Stimulated activated CD4-positive, alpha-beta T cell treated with anti-CD3 and anti-CD28 coated beads, TNF-alpha, amount 100 ng/mL, for 4 hours (primary cell): ENCODE data around the gene CHMP5.

ENCODE experiments used
- DNase-seq, 3 experiments: peaks; one replicate each; pipeline ENCODE4 v3.0.0-alpha.2; 2020; ENCODE audit warnings: low read depth in 3 of 3

Gene CHMP5

DNA sequence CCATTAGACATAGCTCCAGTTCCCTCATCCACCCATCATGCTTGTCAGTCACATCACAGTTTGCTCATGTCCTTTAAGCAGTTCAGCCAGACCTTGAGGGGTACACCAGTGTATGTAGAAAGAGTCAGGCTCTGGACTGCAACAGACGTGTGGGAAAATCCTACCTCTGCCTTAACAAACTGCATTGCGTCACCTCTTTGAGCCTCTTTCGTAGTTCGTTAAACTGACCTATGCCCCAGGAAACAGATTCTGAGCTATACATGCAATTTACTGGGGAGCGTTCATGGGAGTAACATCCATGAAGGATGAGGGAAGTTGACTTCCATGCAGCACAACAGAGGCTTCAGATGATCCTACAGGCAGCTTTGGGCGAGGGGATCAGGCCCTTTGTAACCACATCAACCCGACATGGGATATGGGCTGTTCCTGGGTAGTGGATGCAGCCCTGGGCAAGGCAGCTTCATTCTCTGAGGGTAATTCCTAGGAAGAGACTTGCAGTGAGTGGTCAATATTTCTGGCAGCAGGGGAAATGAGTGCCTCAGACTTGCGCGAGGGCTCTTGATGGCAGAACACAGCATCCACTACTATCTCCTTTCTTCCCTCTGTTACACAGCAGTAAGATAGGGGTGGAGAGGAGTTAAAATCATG is 20.6 kb upstream of the CHMP5 start:
- no peak for DNase-seq

DNA sequence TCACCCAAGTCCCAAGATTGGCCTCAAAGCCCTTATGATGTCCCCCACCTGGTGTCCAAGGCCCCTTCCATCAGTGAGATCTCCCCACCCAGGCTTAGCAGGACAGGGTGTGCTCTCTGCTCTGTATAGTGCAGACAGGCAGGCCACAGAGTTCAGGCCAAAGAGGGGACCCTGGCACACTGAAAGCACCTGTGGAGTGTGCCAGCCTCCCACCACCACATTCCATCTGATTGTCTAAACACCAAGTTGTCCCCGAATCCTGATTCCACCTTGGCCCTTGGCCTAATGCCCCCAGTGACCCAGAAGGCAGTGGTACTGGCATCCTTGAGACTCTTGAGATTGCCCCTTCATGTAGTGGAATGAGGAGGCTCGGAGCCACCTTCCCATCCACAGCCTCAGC is 19.5 kb upstream of the CHMP5 start:
- no peak for DNase-seq

DNA sequence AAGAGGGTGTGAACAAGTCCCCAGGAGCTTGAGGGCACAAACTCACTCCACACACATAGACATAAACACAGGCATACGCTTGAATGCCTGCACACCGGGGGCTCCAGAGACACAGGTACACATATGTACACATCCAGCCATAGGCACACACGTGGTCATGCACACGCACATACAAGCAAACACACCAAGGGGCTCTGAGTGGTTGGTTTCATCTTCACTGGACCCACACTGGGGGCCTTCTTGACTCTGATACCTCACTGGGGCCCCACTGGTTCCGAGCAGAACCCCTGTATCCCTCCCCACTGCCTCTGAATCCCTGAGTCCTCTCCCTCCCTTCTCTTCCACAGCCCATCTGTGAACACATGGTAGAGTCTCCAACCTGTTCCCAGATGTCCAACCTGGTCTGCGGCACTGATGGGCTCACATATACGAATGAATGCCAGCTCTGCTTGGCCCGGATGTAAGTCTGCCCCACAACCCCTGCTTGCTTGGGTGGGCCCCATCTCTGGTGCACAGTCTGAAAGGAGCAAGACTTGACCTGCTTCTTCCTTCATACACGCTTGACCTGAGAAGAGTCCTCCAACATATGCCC is 18.5 kb upstream of the CHMP5 start:
- no peak for DNase-seq

DNA sequence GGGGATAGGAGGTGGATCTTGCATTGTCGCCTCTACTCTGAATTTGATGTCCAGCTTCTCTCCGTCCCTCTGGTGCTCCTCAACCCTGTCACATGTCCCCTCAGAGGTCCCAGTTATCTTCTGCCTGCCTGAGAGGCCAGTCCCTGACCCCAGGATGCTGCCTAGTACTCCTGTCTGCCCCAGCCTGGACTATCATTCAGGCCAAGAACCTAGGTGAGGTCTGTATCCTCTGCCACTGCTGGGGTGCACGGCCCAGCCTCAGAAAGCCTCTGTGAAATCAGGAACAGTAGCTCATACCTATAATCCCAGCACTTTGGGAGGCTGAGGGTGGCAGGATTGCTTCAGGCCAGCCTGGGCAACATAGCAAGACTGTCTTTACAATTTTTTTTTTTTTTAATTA is 16.2 kb upstream of the CHMP5 start:
- DNase-seq = no peak

DNA sequence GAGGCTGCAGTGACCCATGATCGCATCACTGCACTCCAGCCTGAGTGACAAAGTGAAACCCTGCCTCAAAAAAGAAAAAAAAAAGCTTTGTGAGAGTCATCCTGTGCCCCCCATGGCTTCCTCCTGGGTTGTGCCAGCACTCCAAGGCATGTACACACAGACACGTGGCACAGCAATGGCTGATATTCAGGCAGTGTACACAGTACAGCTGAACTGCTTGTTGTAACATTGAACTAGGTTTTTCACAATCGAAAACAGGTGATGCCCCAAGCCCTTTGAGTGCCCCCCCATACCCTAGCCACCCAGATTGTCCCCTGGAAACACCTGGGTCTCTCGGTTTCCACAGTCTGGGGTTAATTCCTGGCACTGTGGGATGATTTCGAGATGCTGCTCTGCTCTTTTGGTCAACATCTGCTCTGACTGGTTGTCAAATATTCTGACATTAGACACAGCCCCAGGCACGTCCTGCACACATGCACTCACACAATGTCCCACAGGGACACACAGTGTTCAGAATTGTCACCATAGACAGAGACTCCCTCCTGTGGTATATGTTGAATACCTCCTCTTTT is 15.7 kb upstream of the CHMP5 start:
- no peak for DNase-seq

DNA sequence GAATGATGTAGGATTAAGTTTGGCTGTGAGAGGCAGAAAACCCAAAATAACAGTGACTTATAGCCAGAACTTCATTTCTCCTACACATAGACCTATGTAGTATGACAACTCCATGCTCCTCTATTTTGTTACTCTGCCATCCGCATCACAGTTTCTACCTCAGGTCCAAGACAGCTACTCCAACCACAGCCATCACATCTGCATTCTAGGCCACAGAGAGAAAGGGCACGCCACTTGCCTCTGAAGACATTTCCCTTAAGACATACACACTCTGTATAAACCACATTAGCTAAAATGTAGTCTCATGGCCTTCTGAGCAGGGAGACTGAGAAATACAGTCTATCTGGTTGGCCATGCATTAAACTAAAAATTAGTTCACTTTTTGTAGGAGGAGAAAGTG is 14.9 kb upstream of the CHMP5 start:
- no peak for DNase-seq

DNA sequence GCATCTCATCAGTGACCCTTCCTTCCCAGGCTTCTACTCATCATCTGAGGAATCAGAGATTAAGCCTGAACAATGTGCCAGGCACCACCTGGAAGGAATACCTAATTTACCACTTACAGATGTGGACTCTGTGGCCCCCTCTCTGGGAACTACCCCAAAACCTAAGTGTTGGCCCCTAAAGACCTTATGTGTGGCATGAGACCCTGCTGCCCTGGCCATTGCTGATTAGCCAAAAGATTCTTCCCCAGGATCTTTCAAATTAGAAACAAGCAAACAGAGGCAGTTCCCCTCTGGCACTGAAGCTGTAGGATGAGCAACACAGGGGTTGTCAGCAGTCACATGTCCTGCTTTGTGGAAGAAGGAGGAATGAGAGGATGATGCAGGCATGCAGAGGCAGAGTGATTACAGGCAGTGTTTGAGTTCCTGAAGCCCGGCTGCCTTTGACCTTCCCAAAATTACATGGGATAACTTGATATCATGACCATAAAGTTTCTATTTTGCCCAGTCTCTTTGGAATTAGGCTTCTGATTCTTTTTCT is 14.3 kb upstream of the CHMP5 start:
- DNase-seq = no peak

DNA sequence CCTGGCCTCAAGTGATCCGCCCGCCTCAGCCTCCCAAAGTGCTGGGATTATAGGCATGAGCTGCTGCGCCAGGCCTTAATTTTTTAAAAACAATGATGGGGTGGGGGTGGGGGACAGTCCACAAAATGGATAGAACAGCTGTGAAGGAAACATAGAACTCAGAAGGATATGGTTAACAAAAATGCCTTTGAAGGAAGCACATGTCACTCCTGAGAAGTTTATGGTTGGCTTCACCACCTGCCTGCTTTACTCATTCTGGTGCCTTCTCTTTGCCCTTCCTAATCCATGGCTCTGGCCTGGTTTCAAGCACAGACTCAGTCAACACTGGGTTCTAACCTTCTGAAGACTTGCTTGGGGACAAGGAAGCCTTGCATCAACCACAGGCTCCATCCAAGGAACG is 10.6 kb upstream of the CHMP5 start:
- no peak for DNase-seq

DNA sequence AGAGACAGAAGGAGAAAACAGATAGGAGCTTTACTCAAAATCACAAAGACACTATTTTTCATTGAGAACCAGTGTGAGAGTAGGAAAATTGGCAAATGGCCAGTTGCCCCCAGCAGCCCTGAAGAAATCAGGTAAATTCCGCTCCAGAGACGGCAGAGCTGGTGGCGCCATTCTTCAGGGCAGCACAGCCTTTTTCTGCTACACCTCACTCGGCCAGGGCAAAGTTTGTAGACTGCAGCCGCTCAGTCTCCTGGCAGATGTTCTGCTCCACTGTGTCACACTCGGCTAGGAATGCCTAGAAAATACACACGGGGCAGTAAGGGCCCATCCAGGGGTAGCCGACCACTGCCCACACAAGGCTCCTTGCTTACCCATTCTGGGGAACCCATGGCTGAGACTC is 9.8 kb upstream of the CHMP5 start:
- DNase-seq = no peak

DNA sequence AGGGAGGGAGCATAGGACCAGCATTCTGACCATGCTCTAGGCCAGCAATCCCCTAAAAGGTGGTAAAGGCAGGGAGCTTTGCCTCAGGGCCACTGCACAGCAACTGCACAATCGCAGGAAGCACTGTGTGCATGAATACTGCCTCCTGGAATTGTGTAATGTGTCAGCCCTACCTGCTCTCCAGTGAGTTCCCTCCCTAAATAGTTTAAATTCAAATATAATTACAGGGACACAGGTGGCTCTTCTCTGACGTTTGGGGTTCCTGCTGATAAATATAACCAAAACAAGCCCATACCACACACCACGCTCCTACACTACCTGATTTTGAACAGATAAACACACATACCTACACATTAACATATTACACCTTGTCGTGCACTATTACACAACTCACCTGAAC is 9.4 kb upstream of the CHMP5 start:
- DNase-seq = no peak

DNA sequence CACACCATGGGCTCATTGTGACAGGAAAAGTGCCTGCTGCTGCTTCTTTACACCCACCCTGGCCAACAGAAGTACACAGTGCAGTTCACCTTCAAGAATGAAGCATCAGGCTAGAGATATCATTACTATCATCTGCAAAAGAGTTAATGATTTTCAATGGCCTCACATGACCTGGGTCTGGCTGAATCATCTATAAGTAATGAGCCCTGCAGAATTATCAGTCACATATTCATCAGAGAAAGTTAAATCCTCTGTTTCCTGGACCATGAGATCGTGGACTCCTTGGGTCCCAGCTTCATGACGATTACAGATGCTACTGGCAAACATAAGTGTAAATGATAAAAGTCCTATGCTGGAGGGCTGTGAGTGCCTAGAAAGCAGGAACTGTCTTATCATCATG is 8.6 kb upstream of the CHMP5 start:
- no peak for DNase-seq

DNA sequence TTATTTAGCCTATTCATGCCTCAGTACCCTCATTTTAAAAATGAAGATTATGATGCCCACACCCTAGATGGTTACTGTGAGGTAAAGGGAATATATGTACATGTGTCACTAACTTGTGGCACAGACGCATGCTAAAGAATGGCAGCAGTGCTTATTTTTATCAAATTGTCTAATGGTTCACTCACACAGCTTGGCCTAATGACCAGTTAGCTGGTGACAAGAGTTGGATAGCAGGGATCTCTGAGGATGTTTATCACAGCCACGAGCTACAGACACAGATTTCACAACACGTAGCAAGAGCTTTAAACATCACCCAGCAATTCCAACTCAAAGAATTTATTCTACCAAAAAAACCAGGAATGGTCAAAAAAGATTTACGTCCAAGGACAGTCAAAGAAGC is 7.6 kb upstream of the CHMP5 start:
- no peak for DNase-seq

DNA sequence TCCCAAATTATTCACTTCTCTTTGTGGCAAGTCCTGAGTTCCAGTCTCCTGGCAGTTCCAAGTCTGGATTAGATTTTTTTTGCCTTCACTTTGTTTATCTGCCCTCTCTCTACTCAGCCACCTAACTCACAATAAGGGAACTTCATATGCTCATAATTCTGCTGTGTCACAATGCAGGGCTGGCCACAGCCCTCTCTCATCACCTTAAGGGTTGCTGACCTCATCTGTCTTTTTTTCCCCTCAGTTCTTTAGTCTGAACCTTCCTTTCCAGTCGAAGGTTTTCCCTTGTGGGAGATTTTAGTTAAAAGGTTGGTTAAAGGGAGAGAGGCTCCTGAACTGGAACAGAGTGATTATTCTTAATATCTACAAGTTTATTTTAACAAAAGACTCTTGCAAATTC is 4.5 kb upstream of the CHMP5 start:
- DNase-seq = no peak

DNA sequence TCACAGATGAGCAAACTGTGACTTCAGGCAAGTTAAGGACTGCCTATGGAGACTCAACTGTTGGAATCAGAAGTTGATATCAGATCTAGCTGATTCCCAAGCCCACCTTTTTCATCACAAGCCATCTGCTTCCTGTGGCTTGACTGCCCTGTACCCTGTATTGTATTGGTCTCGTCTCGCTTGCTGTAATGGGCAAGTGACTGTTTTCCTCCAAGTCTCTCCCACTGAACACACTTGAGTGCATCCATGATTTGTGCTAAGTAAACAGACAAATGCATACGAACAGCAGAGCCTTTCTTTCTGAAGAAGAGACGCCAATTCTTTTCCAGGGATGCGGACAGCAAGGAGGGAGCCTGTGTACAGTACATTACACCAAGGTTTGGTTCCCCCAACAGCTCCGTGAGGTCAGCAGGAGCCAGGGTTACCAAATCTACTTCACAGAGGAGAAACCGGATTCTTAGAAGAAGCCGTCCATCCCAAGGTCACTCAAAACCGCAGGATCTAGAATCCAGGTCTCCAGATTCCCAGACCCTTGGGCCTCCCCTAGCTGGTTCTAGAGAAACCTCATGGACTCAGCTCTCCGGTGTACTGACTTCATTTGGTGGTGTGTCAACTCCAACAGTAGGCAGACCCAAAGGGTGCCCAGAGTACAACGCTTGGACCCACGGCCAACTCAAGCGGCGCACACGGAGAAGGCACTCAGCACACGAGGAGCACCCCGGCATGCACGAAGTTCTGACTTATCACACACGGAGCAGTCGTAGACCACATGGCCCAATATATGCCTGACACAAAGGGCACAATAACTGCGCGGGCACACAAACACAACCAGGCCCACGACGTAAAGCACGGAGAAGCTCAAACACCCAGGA is 1.5 kb upstream of the CHMP5 start:
- peak in 1 of 3 experiments; percentile 14 for DNase-seq

DNA sequence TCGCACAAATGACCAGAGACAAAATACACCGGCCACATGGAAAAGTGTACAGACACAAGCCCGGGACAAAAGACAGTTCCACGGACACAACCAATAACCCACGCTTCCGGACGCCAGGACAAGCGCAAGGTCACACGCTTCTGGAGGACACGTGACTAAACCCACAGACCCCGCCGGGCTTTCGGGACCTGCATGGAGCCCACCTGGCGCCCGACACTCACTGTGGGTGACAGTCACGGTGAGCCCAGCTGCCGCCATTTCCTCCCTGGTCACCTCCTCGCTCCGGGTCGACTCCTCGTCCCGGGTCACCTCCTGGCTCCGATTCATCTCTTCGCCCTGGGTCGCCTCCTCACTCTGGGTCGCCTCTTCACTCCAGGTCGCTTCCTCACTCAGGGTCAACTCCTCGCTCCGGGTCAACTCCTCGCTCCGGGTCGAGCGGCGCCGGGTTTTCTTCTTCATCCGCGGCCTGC is 811 bp upstream of the CHMP5 start:
- peak in 2 of 3 experiments; percentile 8 to 9 for DNase-seq

DNA sequence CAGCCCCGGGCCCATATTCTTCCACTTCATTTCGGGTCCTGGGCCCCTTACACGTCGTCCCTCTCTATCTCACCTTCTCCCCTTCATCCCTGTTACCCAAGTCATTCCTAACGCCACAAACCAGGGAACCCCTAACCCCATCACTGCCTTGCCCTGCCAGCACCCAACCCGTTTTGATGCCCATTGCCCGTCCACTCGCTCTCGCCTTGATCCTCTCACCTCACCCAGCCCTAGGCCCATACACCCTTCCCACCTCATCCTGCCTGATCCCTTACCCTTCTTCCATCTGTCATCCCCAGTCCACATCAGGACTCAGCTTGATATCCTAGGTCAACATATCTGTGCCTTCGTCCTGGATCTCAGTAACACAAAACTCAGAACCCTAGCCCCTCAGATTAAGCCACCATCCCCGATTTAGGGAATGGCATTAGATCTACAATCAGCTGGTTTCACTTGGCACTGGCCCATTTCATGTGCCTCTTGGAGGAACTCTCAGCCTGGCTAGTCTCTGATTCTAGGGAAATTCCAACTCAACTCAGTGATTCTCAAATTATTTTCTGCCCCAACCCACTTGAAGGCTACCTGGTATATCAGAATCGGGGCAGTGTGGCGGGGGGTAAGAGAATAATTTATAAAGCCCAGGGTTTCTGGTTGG is 489 bp downstream of the CHMP5 start:
- DNase-seq = no peak

DNA sequence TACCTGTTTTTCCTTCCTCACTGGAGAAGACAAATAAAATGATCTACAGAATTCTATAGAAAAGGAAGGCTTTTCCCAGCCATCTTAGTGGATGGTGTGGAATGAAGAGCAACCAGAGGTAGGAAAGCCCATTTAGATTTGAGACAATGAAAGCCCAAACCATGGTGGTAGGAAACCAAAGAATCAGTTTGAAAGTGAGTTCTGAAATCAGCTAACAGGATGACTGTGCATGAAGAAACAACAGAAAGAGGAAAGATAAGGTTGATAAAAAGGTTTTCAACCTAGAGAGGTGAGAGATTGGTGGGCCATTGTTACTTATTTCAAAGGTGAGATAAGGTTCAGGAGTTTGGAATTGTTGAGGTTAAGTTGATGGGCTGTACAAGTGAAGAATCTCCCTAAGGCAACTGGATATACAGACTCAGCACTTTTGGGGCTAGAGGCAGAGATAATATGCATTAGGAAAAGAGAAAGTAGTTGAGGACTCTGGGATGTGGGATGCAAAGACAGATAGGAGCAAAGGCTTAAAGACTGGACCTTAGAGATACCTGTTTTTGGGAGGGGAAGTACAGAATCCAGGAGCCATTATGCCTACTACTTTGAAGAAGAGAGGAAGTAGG is 2.4 kb downstream of the CHMP5 start:
- no peak for DNase-seq

DNA sequence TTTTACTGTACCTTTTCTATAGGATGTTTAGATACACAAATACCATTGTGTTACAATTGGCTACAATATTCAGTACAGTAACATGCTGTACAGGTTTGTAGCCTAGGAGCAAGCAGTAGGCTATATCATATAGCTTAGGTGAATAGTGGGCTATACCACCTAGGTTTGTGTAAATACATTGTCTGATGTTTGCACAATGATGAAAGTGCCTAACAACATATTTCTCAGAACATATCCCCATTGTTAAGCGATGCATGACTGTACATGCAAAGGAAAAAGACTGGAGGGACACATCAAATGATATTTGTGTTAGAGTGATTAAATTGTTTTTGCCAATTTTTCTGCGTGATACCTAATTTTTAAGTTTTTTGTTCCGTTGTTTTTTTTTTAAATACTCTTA is 5.3 kb downstream of the CHMP5 start:
- no peak for DNase-seq

DNA sequence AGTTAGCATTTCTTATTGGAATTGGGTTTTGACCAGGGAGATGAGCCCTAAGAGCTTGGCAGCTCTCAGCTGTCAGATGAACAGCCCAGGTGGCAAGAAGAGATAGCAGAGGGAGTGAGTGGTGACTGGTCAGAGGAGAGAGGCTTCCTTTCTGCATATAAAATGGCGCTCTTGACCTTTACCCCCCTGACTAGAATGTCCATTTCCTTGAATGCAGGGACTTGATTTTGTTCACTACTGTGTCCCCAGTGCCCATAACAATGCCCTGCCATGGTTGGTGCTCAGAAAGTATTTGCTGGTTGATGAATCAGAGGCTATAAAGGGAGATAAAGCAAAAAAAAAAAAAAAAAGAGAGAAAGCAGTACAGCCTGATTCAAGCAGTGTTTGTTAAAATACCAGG is 7.2 kb downstream of the CHMP5 start:
- DNase-seq = no peak

DNA sequence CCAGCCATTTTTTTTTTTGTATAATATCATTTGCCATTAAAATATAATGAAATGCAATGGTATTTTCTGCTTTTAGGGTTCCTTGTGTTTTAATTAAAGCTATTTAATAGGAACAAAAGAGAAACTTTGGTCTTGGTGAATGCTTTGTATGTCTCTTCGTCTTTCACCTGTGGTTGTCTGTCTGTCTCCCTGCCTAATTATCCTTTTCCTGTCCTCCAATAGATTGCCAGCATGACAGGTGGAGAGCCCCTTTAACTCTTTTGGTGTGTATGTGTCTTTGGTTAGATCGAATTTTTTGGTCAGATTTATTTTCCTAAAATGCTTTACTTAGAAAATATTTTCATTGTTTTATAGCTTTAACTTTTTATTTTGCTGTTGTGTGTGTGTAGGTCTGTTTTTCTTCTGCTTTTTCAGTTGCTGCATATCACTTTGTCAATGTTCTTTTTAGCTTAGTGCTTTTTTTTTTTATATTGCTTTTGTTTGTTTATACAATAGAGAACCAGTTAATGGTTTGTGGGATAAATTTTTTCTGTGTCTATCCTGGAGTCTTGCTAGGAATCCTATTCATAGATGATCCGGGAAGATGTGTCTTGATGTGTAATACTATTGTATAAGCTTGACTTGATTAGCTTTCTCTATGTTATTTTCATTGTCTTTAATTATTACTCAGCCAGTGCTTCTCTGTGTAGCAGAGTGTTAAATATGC is 8.6 kb downstream of the CHMP5 start:
- no peak for DNase-seq

DNA sequence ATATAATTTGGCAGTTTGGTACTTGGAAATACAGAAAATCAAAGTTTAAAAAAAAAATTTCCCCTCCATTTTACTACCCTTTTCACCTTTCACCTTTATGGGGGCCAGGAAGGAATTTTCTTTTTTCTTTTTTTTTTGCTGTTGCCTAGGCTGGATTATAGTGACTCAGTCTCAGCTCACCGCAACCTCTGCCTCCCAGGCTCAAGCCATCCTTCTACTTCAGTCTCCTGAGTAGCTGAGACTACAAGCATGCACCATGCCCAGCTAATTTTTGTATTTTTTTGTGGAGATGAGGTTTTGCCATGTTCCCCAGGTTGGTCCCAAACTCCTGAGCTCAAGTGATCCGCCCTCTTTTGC is 9.1 kb downstream of the CHMP5 start:
- DNase-seq = no peak
